ENCODE measurements around the gene NKD2.

Gene NKD2

GRCh38 chr5:978054-978453 is 30.5 kb upstream of the NKD2 start:
- H2AFZ ChIP-seq, result no peak overlapping the region
- TF ChIP-seq, protein P1, sequence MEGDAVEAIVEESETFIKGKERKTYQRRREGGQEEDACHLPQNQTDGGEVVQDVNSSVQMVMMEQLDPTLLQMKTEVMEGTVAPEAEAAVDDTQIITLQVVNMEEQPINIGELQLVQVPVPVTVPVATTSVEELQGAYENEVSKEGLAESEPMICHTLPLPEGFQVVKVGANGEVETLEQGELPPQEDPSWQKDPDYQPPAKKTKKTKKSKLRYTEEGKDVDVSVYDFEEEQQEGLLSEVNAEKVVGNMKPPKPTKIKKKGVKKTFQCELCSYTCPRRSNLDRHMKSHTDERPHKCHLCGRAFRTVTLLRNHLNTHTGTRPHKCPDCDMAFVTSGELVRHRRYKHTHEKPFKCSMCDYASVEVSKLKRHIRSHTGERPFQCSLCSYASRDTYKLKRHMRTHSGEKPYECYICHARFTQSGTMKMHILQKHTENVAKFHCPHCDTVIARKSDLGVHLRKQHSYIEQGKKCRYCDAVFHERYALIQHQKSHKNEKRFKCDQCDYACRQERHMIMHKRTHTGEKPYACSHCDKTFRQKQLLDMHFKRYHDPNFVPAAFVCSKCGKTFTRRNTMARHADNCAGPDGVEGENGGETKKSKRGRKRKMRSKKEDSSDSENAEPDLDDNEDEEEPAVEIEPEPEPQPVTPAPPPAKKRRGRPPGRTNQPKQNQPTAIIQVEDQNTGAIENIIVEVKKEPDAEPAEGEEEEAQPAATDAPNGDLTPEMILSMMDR (IDR thresholded peaks at IDR 0.05), result no peak
- H3K79me2 ChIP-seq, result no peaks in the 10 kb centered on the region
- H3K27ac ChIP-seq, result no peak overlapping the region
- no peaks in the 10 kb centered on the region for H3K27me3 ChIP-seq (ENCODE audit: control insufficient read depth, insufficient read depth, low read length)
- H3K4me3 ChIP-seq (ENCODE audit: low read depth, low read length), result no peak overlapping the region
- no peak overlapping the region for H3K9ac ChIP-seq
- no peaks in the 10 kb centered on the region for H3K36me3 ChIP-seq (ENCODE audit: control insufficient read depth, insufficient read depth, low read length)
- no peaks in the 10 kb centered on the region for H3K9me3 ChIP-seq (ENCODE audit: control insufficient read depth, low read length)
- no peak overlapping the region for H3K4me2 ChIP-seq (ENCODE audit: low read length)
- no peaks in the 10 kb centered on the region for H3K4me1 ChIP-seq

DNA sequence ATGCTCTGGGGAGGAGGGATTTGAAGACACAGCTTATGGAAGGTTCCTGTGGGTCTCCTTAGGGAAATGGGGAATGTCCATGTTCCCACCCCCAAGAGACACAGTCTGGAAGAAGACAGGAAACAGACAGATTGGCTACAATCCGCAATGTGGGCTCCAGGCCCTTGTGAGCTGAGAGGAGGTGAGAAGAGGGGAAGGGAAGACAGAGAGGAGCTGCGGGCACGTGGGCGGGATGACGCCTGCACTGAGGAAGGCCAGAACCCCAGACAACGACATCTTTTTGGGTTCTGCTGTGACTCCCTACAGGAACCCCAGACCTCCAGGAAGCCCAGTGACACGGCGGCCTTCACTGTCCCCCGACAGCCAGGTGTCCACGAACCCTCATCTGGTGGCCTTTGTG is 29.9 kb upstream of the NKD2 start:
- H3K9me3 ChIP-seq (ENCODE audit: control insufficient read depth, low read length), result no peaks in the 10 kb centered on the region
- H3K27me3 ChIP-seq (ENCODE audit: control insufficient read depth, insufficient read depth, low read length), result no peaks in the 10 kb centered on the region
- no peaks in the 10 kb centered on the region for H3K36me3 ChIP-seq (ENCODE audit: control insufficient read depth, insufficient read depth, low read length)
- H3K4me1 ChIP-seq, result no peaks in the 10 kb centered on the region
- no peak overlapping the region for H3K9ac ChIP-seq
- H3K4me3 ChIP-seq (ENCODE audit: low read depth, low read length), result no peak overlapping the region
- no peak overlapping the region for H3K4me2 ChIP-seq (ENCODE audit: low read length)
- no peaks in the 10 kb centered on the region for H3K79me2 ChIP-seq
- TF ChIP-seq, protein P1 (IDR thresholded peaks at IDR 0.05), result no peak
- H3K27ac ChIP-seq, result no peak overlapping the region
- H2AFZ ChIP-seq, result no peak overlapping the region

GRCh38 chr5:979100-979817 is 29.3 kb upstream of the NKD2 start:
- H3K79me2 ChIP-seq, result no peaks in the 10 kb centered on the region
- no peaks in the 10 kb centered on the region for H3K9me3 ChIP-seq (ENCODE audit: control insufficient read depth, low read length)
- no peak overlapping the region for H2AFZ ChIP-seq
- H3K36me3 ChIP-seq (ENCODE audit: control insufficient read depth, insufficient read depth, low read length), result no peaks in the 10 kb centered on the region
- no peak overlapping the region for H3K9ac ChIP-seq
- TF ChIP-seq, protein P1 (IDR thresholded peaks at IDR 0.05), result no peak
- H3K27me3 ChIP-seq (ENCODE audit: control insufficient read depth, insufficient read depth, low read length), result no peaks in the 10 kb centered on the region
- H3K27ac ChIP-seq, result no peak overlapping the region
- H3K4me1 ChIP-seq, result no peaks in the 10 kb centered on the region
- no peak overlapping the region for H3K4me2 ChIP-seq (ENCODE audit: low read length)
- no peak overlapping the region for H3K4me3 ChIP-seq (ENCODE audit: low read depth, low read length)

- no peak overlapping the region for H3K4me3 ChIP-seq (ENCODE audit: low read depth, low read length)
- TF ChIP-seq, protein P1 (IDR thresholded peaks at IDR 0.05), result no peak
These were observed 28.5 kb upstream of the NKD2 start for GRCh38 chr5:980001-980588.

GRCh38 chr5:980966-981365 is 27.6 kb upstream of the NKD2 start:
- H3K36me3 ChIP-seq (ENCODE audit: control insufficient read depth, insufficient read depth, low read length), result no peaks in the 10 kb centered on the region
- H3K27me3 ChIP-seq (ENCODE audit: control insufficient read depth, insufficient read depth, low read length), result no peaks in the 10 kb centered on the region
- H2AFZ ChIP-seq, result no peak overlapping the region
- no peak overlapping the region for H3K4me2 ChIP-seq (ENCODE audit: low read length)
- no peaks in the 10 kb centered on the region for H3K9me3 ChIP-seq (ENCODE audit: control insufficient read depth, low read length)
- H3K9ac ChIP-seq, result no peak overlapping the region
- no peaks in the 10 kb centered on the region for H3K79me2 ChIP-seq
- no peak overlapping the region for H3K4me3 ChIP-seq (ENCODE audit: low read depth, low read length)
- H3K27ac ChIP-seq, result no peak overlapping the region
- H3K4me1 ChIP-seq, result no peaks in the 10 kb centered on the region
- TF ChIP-seq, protein P1 (IDR thresholded peaks at IDR 0.05), result no peak

More at GRCh38 chr5:980001-980588, 28.5 kb upstream of the NKD2 start:
- Histone ChIP-seq H3K36me3 (ENCODE audit: control insufficient read depth, insufficient read depth, low read length) (no peaks in the 10 kb centered on the region), H2AFZ (no peak overlapping the region), H3K4me1 (no peaks in the 10 kb centered on the region), H3K9me3 (ENCODE audit: control insufficient read depth, low read length) (no peaks in the 10 kb centered on the region), H3K27me3 (ENCODE audit: control insufficient read depth, insufficient read depth, low read length) (no peaks in the 10 kb centered on the region), H3K4me2 (ENCODE audit: low read length) (no peak overlapping the region), H3K79me2 (no peaks in the 10 kb centered on the region), H3K27ac (no peak overlapping the region), H3K9ac (no peak overlapping the region)

Data from parathyroid adenoma (tissue), 2 donors.